H1 (cell line): ENCODE measurements around the gene YPEL2. TPM values are rescaled to one million over a fixed set of nuclear protein-coding genes. Genes with fewer than 3 reads are reported as not detected.

Source experiments
- CTCF ChIA-PET: fragments of 300-600 bp; sonication (Branson Sonifier 250); formaldehyde crosslinking; loops from one replicate; lab custom pipeline; 2021; ENCODE audit not compliant: partially characterized antibody; lab: Charles Lee
- POLR2A ChIA-PET: fragments of 300-600 bp; sonication (Branson Sonifier 250); formaldehyde crosslinking; loops from one replicate; lab custom pipeline; 2021; ENCODE audit warnings: inconsistent platforms; ENCODE audit not compliant: partially characterized antibody; lab: Charles Lee
- DNase-seq, 2 experiments: peaks; one replicate each; pipeline versions ENCODE4 v3.0.0 to v3.0.0-alpha.2; 2010 to 2022; ENCODE audit warnings: low spot score in 2 of 2, low read depth in 1 of 2, mixed read lengths in 1 of 2
- FAIRE-seq: peaks from 2 replicates; lab custom pipeline; 2011; peaks lifted over from hg19 to GRCh38; lab: Jason Lieb, UNC
- H2AFZ ChIP-seq: 2 replicates; pipeline ENCODE4 v1.8.1; 2012; ENCODE audit warnings: low read length, inconsistent platforms
- H2AK5ac ChIP-seq: 2 replicates; pipeline ENCODE4 v1.6.1; 2013; ENCODE audit warnings: low read depth, low read length
- H2BK120ac ChIP-seq: replicated peaks from 2 replicates; pipeline ENCODE3; 2013; ENCODE audit warnings: low read depth, low read length, inconsistent platforms
- H2BK12ac ChIP-seq: 2 replicates; pipeline ENCODE4 v1.6.1; 2013; ENCODE audit warnings: low read depth, low read length
- H2BK15ac ChIP-seq: 2 replicates; pipeline ENCODE4 v1.6.1; 2013; ENCODE audit warnings: low read length
- H2BK20ac ChIP-seq: 2 replicates; pipeline ENCODE4 v1.6.1; 2013; ENCODE audit warnings: low read length
- H2BK5ac ChIP-seq: 2 replicates; pipeline ENCODE4 v1.6.1; 2013; ENCODE audit warnings: low read depth, low read length
- H3K14ac ChIP-seq: 2 replicates; pipeline ENCODE4 v1.6.1; 2013; ENCODE audit warnings: inconsistent platforms; ENCODE audit not compliant: insufficient read length
- H3K18ac ChIP-seq: 2 replicates; pipeline ENCODE4 v1.6.1; 2013; ENCODE audit warnings: low read length; ENCODE audit errors: extremely low read depth
- H3K23ac ChIP-seq: 2 replicates; pipeline ENCODE4 v1.6.1; 2013; ENCODE audit warnings: inconsistent platforms; ENCODE audit not compliant: insufficient read length
- H3K23me2 ChIP-seq: 2 replicates; pipeline ENCODE4 v1.6.1; 2013; ENCODE audit warnings: low read depth, low read length
- H3K27ac ChIP-seq: 2 replicates; pipeline ENCODE4 v1.6.1; 2011; ENCODE audit warnings: low read depth, low read length, inconsistent platforms
- H3K27me3 ChIP-seq, 4 experiments: replicated peaks in 1 of 4; 1 replicate in 1 of 4; 2 replicates in 3 of 4; pipeline versions ENCODE4 v1.6.1 to v1.8.1; 2011 to 2013; ENCODE audit warnings: low read length in 3 of 4, mild to moderate bottlenecking in 3 of 4, inconsistent platforms in 2 of 4, mixed read lengths in 2 of 4, moderate library complexity in 1 of 4; ENCODE audit not compliant: control insufficient read depth in 3 of 4, insufficient read depth in 3 of 4; ENCODE audit errors: extremely low read depth in 1 of 4
- H3K36me3 ChIP-seq, 4 experiments: 2 replicates each; pipeline versions ENCODE4 v1.6.1 to v1.8.1; 2011 to 2013; ENCODE audit warnings: mild to moderate bottlenecking in 4 of 4, low read length in 3 of 4, moderate library complexity in 2 of 4, control low read depth in 1 of 4, inconsistent platforms in 1 of 4; ENCODE audit not compliant: insufficient read depth in 4 of 4, control insufficient read depth in 2 of 4
- H3K4ac ChIP-seq: replicated peaks from 2 replicates; pipeline ENCODE3; 2013; ENCODE audit warnings: low read length, low read depth, mixed read lengths, inconsistent platforms; ENCODE audit not compliant: insufficient read length
- H3K4me1 ChIP-seq, 4 experiments: replicated peaks in 1 of 4; 1 replicate in 1 of 4; 2 replicates in 3 of 4; pipeline versions ENCODE4 v1.6.1 to v1.8.1; 2011 to 2013; ENCODE audit warnings: low read length in 3 of 4, inconsistent platforms in 2 of 4, mixed read lengths in 1 of 4; ENCODE audit not compliant: insufficient read depth in 4 of 4, control insufficient read depth in 3 of 4
- H3K4me2 ChIP-seq, 2 experiments: 2 replicates each; pipeline versions ENCODE4 v1.6.1 to v1.8.1; 2011 to 2013; ENCODE audit warnings: low read depth in 2 of 2, low read length in 2 of 2, control low read depth in 1 of 2, inconsistent platforms in 1 of 2, mild to moderate bottlenecking in 1 of 2; ENCODE audit not compliant: insufficient read depth in 1 of 2
- H3K4me3 ChIP-seq, 4 experiments: fragments of 200-600, 300-600 bp in 1 of 4; sonication (generic), shearing (Covaris generic), sonication (Bioruptor Twin) in 1 of 4; 2 replicates each; pipeline versions ENCODE4 v1.5.1 to v1.8.1; 2011 to 2016; ENCODE audit warnings: low read length in 4 of 4, low read depth in 3 of 4, control low read depth in 2 of 4, inconsistent platforms in 2 of 4, mild to moderate bottlenecking in 2 of 4, mixed read lengths in 1 of 4, moderate library complexity in 1 of 4; ENCODE audit not compliant: insufficient read depth in 2 of 4; ENCODE audit errors: extremely low read depth in 1 of 4
- H3K56ac ChIP-seq: replicated peaks from 2 replicates; pipeline ENCODE3; 2013; ENCODE audit warnings: low read depth, mild to moderate bottlenecking, mixed read lengths, low read length, inconsistent platforms; ENCODE audit not compliant: insufficient read length
- H3K79me1 ChIP-seq: 2 replicates; pipeline ENCODE4 v1.6.1; 2013; ENCODE audit warnings: low read depth, low read length, control low read depth
- H3K79me2 ChIP-seq, 2 experiments: 2 replicates each; pipeline versions ENCODE4 v1.6.1 to v1.8.1; 2012 to 2013; ENCODE audit warnings: low read length in 2 of 2, mild to moderate bottlenecking in 2 of 2, inconsistent platforms in 1 of 2; ENCODE audit not compliant: insufficient read depth in 2 of 2, control insufficient read depth in 1 of 2
- H3K9ac ChIP-seq, 4 experiments: replicated peaks in 1 of 4; 1 replicate in 1 of 4; 2 replicates in 3 of 4; pipeline versions ENCODE4 v1.6.1 to v1.8.1; 2011 to 2013; ENCODE audit warnings: low read depth in 3 of 4, low read length in 3 of 4, control low read depth in 2 of 4, mild to moderate bottlenecking in 2 of 4, moderate library complexity in 2 of 4, inconsistent platforms in 1 of 4; ENCODE audit errors: extremely low read depth in 1 of 4
- H3K9me3 ChIP-seq, 2 experiments: 2 replicates each; pipeline versions ENCODE4 v1.6.1 to v1.8.1; 2012 to 2013; ENCODE audit warnings: mild to moderate bottlenecking in 2 of 2, moderate library complexity in 2 of 2, control low read depth in 1 of 2, inconsistent platforms in 1 of 2, low read depth in 1 of 2, low read length in 1 of 2, mixed read lengths in 1 of 2; ENCODE audit not compliant: insufficient read depth in 2 of 2
- H4K20me1 ChIP-seq, 2 experiments: replicated peaks in 1 of 2; 2 replicates each; pipeline versions ENCODE3 to v1.8.1; 2011 to 2013; ENCODE audit warnings: inconsistent platforms in 2 of 2, low read length in 2 of 2, mild to moderate bottlenecking in 1 of 2; ENCODE audit not compliant: insufficient read depth in 2 of 2, control insufficient read depth in 1 of 2
- H4K5ac ChIP-seq: 2 replicates; pipeline ENCODE4 v1.6.1; 2013; ENCODE audit warnings: low read length, low read depth, mixed read lengths, inconsistent platforms; ENCODE audit not compliant: insufficient read length
- H4K8ac ChIP-seq: 2 replicates; pipeline ENCODE4 v1.8.0; 2013; ENCODE audit warnings: mild to moderate bottlenecking, moderate library complexity, low read length, inconsistent platforms; ENCODE audit not compliant: insufficient read depth; ENCODE audit errors: extremely low read depth
- H4K91ac ChIP-seq: replicated peaks from 2 replicates; pipeline ENCODE3; 2013; ENCODE audit warnings: low read length, mixed read lengths, inconsistent platforms; ENCODE audit not compliant: insufficient read length
- CEBPB ChIP-seq: IDR thresholded peaks from 2 replicates; pipeline ENCODE4 v1.6.1; 2012; ENCODE audit warnings: low read depth, low read length
- EGR1 ChIP-seq: IDR thresholded peaks from 2 replicates; pipeline ENCODE4 v1.6.1; 2011; ENCODE audit warnings: low read depth, low read length, borderline replicate concordance
- GTF2F1 ChIP-seq: IDR thresholded peaks from 2 replicates; pipeline ENCODE4 v1.6.1; 2012; ENCODE audit warnings: low read depth, low read length, improper control_type of control experiment, borderline replicate concordance
- JUND ChIP-seq: IDR thresholded peaks from 2 replicates; pipeline ENCODE4 v1.6.1; 2011; ENCODE audit warnings: mild to moderate bottlenecking, improper control_type of control experiment, low read length
- NANOG ChIP-seq: IDR thresholded peaks from 2 replicates; pipeline ENCODE4 v1.6.1; 2011; ENCODE audit warnings: low read length, low read depth, mild to moderate bottlenecking, inconsistent platforms; ENCODE audit not compliant: insufficient read depth, poor library complexity, severe bottlenecking
- RAD21 ChIP-seq, 2 experiments: IDR thresholded peaks in 1 of 2; conservative IDR thresholded peaks in 1 of 2; 2 replicates each; pipeline ENCODE4 v1.6.1; 2011; ENCODE audit warnings: low read depth in 2 of 2, low read length in 2 of 2, improper control_type of control experiment in 1 of 2, inconsistent platforms in 1 of 2, mild to moderate bottlenecking in 1 of 2, moderate library complexity in 1 of 2
- SP4 ChIP-seq: IDR thresholded peaks from 2 replicates; pipeline ENCODE4 v1.6.1; 2012; ENCODE audit warnings: low read length, inconsistent platforms
- TAF1 ChIP-seq: IDR thresholded peaks from 2 replicates; pipeline ENCODE4 v1.6.1; 2011; ENCODE audit warnings: mild to moderate bottlenecking, low read depth, low read length
- TBP ChIP-seq: IDR thresholded peaks from 2 replicates; pipeline ENCODE4 v1.6.1; 2011; ENCODE audit warnings: low read depth, low read length, improper control_type of control experiment
- TEAD4 ChIP-seq: IDR thresholded peaks from 2 replicates; pipeline ENCODE4 v1.6.1; 2012; ENCODE audit warnings: low read depth, low read length, inconsistent platforms, mixed read lengths
- YY1 ChIP-seq: IDR thresholded peaks from 2 replicates; pipeline ENCODE4 v1.6.1; 2011; ENCODE audit warnings: low read depth, mild to moderate bottlenecking, low read length
- WGBS, 2 experiments: shearing (Covaris generic) in 1 of 2; methylation state at CpG; one replicate each; pipeline versions ENCODE4 v1.1.6 to v1.1.7; 2013 to 2015; ENCODE audit warnings: low lambda C conversion rate in 2 of 2, mixed read lengths in 2 of 2, inconsistent platforms in 1 of 2, low coverage in 1 of 2, missing lambda C conversion rate in 1 of 2; ENCODE audit not compliant: insufficient replicate concordance in 2 of 2, insufficient coverage in 1 of 2, insufficient read length in 1 of 2; ENCODE audit errors: extremely low coverage in 1 of 2, missing lambda C conversion rate in 1 of 2; 5-methylcytosine and 5-hydroxymethylcytosine counted together
- polyA plus RNA-seq, 7 experiments: library from polyadenylated mRNA; depleted of rRNA in 3 of 7; stranded (reverse) in 5 of 7; unstranded in 2 of 7; fragments of >200 nt in 5 of 7; fragments of 200-250 nt in 2 of 7; gene quantifications; 1 replicate in 5 of 7; 2 replicates in 1 of 7; 4 replicates in 1 of 7; pipeline versions ENCODE4 v1.2.1 to v1.2.3, GENCODE V29; 2011 to 2013; ENCODE audit warnings: missing spikeins in 2 of 7, mixed read lengths in 2 of 7
- total RNA-seq: library from RNA; stranded (reverse); fragmentation: NEBNext Ultra II Directional; extraction: Animal tissue kit (Norgen Biotek cat#: 25700); gene quantifications from 2 replicates; pipeline ENCODE4 v1.2.1, GENCODE V29; 2021
- TF ChIP-seq, protein P1 (sequence below): IDR thresholded peaks from 2 replicates; pipeline ENCODE4 v1.6.1; 2012; ENCODE audit warnings: low read length, inconsistent platforms

The YPEL2 gene
- total and polyA plus RNA-seq, 2 of the 8 experiments (the other 6 are each of a cell fraction or from before 2014, with no cell fraction given): 1.6 to 3.5 TPM

- FAIRE-seq: no peak
- no peaks in the 10 kb centered on the region for H3K36me3 ChIP-seq
- no peak overlapping the region for H2AFZ ChIP-seq
- H3K23me2 ChIP-seq: no peaks in the 10 kb centered on the region
- no peak overlapping the region for H2BK15ac ChIP-seq
- no peak overlapping the region for H3K14ac ChIP-seq
- no peak overlapping the region for H4K91ac ChIP-seq
- WGBS, 2 experiments: 93% methylated on average over 3 of the region's 3 CpGs; no CpG with 5 or more reads in 1 of the 2 experiments
- no peak overlapping the region for H2BK12ac ChIP-seq
- no peak overlapping the region for H2BK120ac ChIP-seq
- no peak overlapping the region for H3K23ac ChIP-seq
- H3K4me3 ChIP-seq: no peak overlapping the region
- no peak for DNase-seq
- CTCF ChIA-PET: no interaction called here
- no peaks in the 10 kb centered on the region for H3K9me3 ChIP-seq
- H4K20me1 ChIP-seq: no peaks in the 10 kb centered on the region
- POLR2A ChIA-PET: no interaction called here
- no peaks in the 10 kb centered on the region for H3K27me3 ChIP-seq
- H2BK20ac ChIP-seq: no peak overlapping the region
- no peaks in the 10 kb centered on the region for H3K79me1 ChIP-seq
- no peak overlapping the region for H4K8ac ChIP-seq
- no peak overlapping the region for H2AK5ac ChIP-seq
- H3K18ac ChIP-seq: no peak overlapping the region
- no peak overlapping the region for H4K5ac ChIP-seq
- no peaks in the 10 kb centered on the region for H3K79me2 ChIP-seq
- no peak overlapping the region for H3K27ac ChIP-seq
- H3K9ac ChIP-seq: no peak overlapping the region
- H3K56ac ChIP-seq: no peak overlapping the region
- H2BK5ac ChIP-seq: no peak overlapping the region
- H3K4ac ChIP-seq: no peak overlapping the region
- peaks cover 0 to 1% (median 0%) of the 10 kb centered on the region in 4 experiments; a peak in 1 of 7 replicates for H3K4me1 ChIP-seq
- no peak overlapping the region for H3K4me2 ChIP-seq
- no peak for TF ChIP-seq TAF1
- TF ChIP-seq TBP: no peak
- TF ChIP-seq EGR1: no peak
- no peak for TF ChIP-seq RAD21 (IDR thresholded peaks at IDR 0.05 in 1 of 2, conservative IDR thresholded peaks at IDR 0.05 in 1 of 2; ENCODE audit: low read depth in 2 of 2, low read length in 2 of 2)
- TF ChIP-seq TEAD4: no peak
- TF ChIP-seq, protein P1, sequence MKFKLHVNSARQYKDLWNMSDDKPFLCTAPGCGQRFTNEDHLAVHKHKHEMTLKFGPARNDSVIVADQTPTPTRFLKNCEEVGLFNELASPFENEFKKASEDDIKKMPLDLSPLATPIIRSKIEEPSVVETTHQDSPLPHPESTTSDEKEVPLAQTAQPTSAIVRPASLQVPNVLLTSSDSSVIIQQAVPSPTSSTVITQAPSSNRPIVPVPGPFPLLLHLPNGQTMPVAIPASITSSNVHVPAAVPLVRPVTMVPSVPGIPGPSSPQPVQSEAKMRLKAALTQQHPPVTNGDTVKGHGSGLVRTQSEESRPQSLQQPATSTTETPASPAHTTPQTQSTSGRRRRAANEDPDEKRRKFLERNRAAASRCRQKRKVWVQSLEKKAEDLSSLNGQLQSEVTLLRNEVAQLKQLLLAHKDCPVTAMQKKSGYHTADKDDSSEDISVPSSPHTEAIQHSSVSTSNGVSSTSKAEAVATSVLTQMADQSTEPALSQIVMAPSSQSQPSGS: no peak
- TF ChIP-seq YY1: no peak
- no peak for TF ChIP-seq JUND
- TF ChIP-seq CEBPB: no peak
- no peak for TF ChIP-seq NANOG
- TF ChIP-seq GTF2F1: no peak
- no peak for TF ChIP-seq SP4
Observed at GRCh38 chr17:59380474-59380873, 49.0 kb downstream of the YPEL2 start.
